HEK293 (cell line): ENCODE measurements around the gene EVA1B.
A peak's percentile ranks its signal among the peaks of the same experiment; 100 is the strongest.

Experiments
- CTCF ChIA-PET: fragments of 350-600 bp; formaldehyde crosslinking; extraction: SDS; loops from one replicate; lab custom pipeline; 2021; ENCODE audit warnings: antibody characterized with exemption; lab: Yijun Ruan, JAX
- POLR2A ChIA-PET: fragments of 300-600 bp; formaldehyde crosslinking; extraction: SDS; loops from one replicate; lab custom pipeline; 2020; ENCODE audit warnings: antibody characterized with exemption, inconsistent platforms; lab: Yijun Ruan, JAX
- H3K27ac ChIP-seq: fragments of 200-500 bp; sonication (Bioruptor generic); 2 replicates; pipeline ENCODE4 v1.5.1; 2014; ENCODE audit warnings: low read depth, low read length, control low read depth, inconsistent platforms; ENCODE audit errors: extremely low read depth
- H3K36me3 ChIP-seq, 2 experiments: fragments of 200-500 bp in 1 of 2; sonication (Bioruptor generic) in 1 of 2; 1 replicate in 1 of 2; 2 replicates in 1 of 2; pipeline ENCODE4 v1.5.1; 2014 to 2017; ENCODE audit warnings: inconsistent platforms in 2 of 2, low read length in 2 of 2; ENCODE audit not compliant: control insufficient read depth in 2 of 2, insufficient read depth in 1 of 2
- H3K4me1 ChIP-seq: fragments of 200-500 bp; sonication (Bioruptor generic); 2 replicates; pipeline ENCODE4 v1.5.1; 2014; ENCODE audit warnings: mild to moderate bottlenecking, low read length, inconsistent platforms; ENCODE audit not compliant: control insufficient read depth, insufficient read depth
- H3K4me3 ChIP-seq: 2 replicates; pipeline ENCODE4 v1.5.1; 2011; ENCODE audit warnings: low read depth, mild to moderate bottlenecking, control low read depth, low read length, moderate library complexity
- H3K9me3 ChIP-seq: fragments of 200-500 bp; sonication (Bioruptor generic); 2 replicates; pipeline ENCODE4 v1.5.1; 2014; ENCODE audit warnings: low read depth, low read length, inconsistent platforms; ENCODE audit not compliant: control insufficient read depth, insufficient read depth
- GLI4 ChIP-seq: fragments of 450-650 bp; formaldehyde crosslinking; IDR thresholded peaks from 2 replicates; pipeline ENCODE4 v1.5.1; 2016; ENCODE audit warnings: missing biosample characterization, missing genetic modification characterization
- HIC1 ChIP-seq: fragments of 450-650 bp; formaldehyde crosslinking; IDR thresholded peaks from 2 replicates; pipeline ENCODE4 v1.5.1; 2016; ENCODE audit warnings: missing biosample characterization, missing genetic modification characterization
- KLF9 ChIP-seq: fragments of 450-650 bp; formaldehyde crosslinking; IDR thresholded peaks from 2 replicates; pipeline ENCODE4 v1.5.1; 2016; ENCODE audit warnings: missing biosample characterization, missing genetic modification characterization, low read depth
- MYNN ChIP-seq: fragments of 450-650 bp; formaldehyde crosslinking; IDR thresholded peaks from 2 replicates; pipeline ENCODE4 v1.5.1; 2016; ENCODE audit warnings: missing biosample characterization, missing genetic modification characterization, borderline replicate concordance
- PATZ1 ChIP-seq: fragments of 450-650 bp; formaldehyde crosslinking; IDR thresholded peaks from 2 replicates; pipeline ENCODE4 v1.5.1; 2016; ENCODE audit warnings: missing biosample characterization, missing genetic modification characterization
- SCRT2 ChIP-seq: fragments of 450-650 bp; formaldehyde crosslinking; IDR thresholded peaks from 2 replicates; pipeline ENCODE4 v1.5.1; 2016; ENCODE audit warnings: missing biosample characterization, missing genetic modification characterization
- ZBTB44 ChIP-seq: fragments of 450-650 bp; IDR thresholded peaks from 2 replicates; pipeline ENCODE4 v1.5.1; 2018; ENCODE audit warnings: missing biosample characterization, mild to moderate bottlenecking, missing genetic modification characterization
- ZBTB8A ChIP-seq: fragments of 450-650 bp; formaldehyde crosslinking; IDR thresholded peaks from 2 replicates; pipeline ENCODE4 v1.5.1; 2016; ENCODE audit warnings: missing biosample characterization, missing genetic modification characterization
- ZNF112 ChIP-seq: fragments of 450-650 bp; formaldehyde crosslinking; IDR thresholded peaks from 2 replicates; pipeline ENCODE4 v1.5.0; 2017; ENCODE audit warnings: missing biosample characterization, missing genetic modification characterization
- ZNF184 ChIP-seq: fragments of 450-650 bp; IDR thresholded peaks from 2 replicates; pipeline ENCODE4 v1.5.1; 2018; ENCODE audit warnings: missing biosample characterization, mild to moderate bottlenecking, missing genetic modification characterization
- ZNF350 ChIP-seq: fragments of 450-650 bp; formaldehyde crosslinking; IDR thresholded peaks from 2 replicates; pipeline ENCODE4 v1.5.0; 2017; ENCODE audit warnings: missing biosample characterization, mild to moderate bottlenecking, missing genetic modification characterization
- ZNF354C ChIP-seq: fragments of 450-650 bp; formaldehyde crosslinking; IDR thresholded peaks from 2 replicates; pipeline ENCODE4 v1.5.1; 2016; ENCODE audit warnings: missing biosample characterization, missing genetic modification characterization, low read depth, borderline replicate concordance
- ZNF549 ChIP-seq: fragments of 450-650 bp; IDR thresholded peaks from 2 replicates; pipeline ENCODE4 v1.5.1; 2018; ENCODE audit warnings: missing biosample characterization, missing genetic modification characterization, mild to moderate bottlenecking, inconsistent platforms, moderate library complexity
- ZNF585B ChIP-seq: fragments of 450-650 bp; formaldehyde crosslinking; IDR thresholded peaks from 2 replicates; pipeline ENCODE4 v1.5.1; 2016; ENCODE audit warnings: missing biosample characterization, missing genetic modification characterization
- ZXDB ChIP-seq: fragments of 450-650 bp; formaldehyde crosslinking; IDR thresholded peaks from 2 replicates; pipeline ENCODE4 v1.5.1; 2016; ENCODE audit warnings: missing biosample characterization, missing genetic modification characterization
- TF ChIP-seq, protein P1 (sequence below): fragments of 450-650 bp; formaldehyde crosslinking; IDR thresholded peaks from 2 replicates; pipeline ENCODE4 v1.5.1; 2016; ENCODE audit warnings: missing biosample characterization, missing genetic modification characterization, borderline replicate concordance

Gene EVA1B

DNA sequence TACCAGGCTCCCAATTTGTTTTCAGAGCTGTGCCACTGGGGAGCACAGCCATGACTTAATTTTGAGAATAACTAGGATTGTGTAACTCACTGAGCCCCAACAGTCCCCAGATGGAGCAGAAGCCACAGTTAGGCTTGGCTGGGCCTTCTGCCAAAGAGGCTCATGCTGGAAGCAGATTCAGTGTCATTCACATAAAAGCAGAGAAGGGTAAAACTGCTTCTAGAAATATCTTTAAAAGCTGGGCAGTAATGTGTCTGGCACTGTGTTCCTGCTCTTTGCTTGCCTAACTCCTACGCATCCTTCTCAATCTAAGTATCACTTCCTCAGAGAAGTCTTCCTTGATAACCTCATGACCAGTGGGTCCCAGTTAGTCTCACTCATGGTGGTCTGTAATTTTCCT, 41.9 kb upstream of the EVA1B start:
- H3K9me3 ChIP-seq, result no peaks in the 10 kb centered on the region
- CTCF ChIA-PET, result no interaction called here
- POLR2A ChIA-PET, result interaction anchor here (0.7 kb wide), 1 partner anchor 20 kb away, joined by 4 read pairs; no protein-coding TSS in a partner anchor
- H3K4me1 ChIP-seq, result 0 out of 2 replicates have a peak, but pooled peaks cover 2% of the 10 kb centered on the region
- H3K4me3 ChIP-seq, result no peak overlapping the region
- no peak for TF ChIP-seq MYNN
- no peak overlapping the region for H3K27ac ChIP-seq
- H3K36me3 ChIP-seq, result peaks cover 0 to 40% of the 10 kb centered on the region in 2 experiments; a peak in 2 of 3 replicates

DNA sequence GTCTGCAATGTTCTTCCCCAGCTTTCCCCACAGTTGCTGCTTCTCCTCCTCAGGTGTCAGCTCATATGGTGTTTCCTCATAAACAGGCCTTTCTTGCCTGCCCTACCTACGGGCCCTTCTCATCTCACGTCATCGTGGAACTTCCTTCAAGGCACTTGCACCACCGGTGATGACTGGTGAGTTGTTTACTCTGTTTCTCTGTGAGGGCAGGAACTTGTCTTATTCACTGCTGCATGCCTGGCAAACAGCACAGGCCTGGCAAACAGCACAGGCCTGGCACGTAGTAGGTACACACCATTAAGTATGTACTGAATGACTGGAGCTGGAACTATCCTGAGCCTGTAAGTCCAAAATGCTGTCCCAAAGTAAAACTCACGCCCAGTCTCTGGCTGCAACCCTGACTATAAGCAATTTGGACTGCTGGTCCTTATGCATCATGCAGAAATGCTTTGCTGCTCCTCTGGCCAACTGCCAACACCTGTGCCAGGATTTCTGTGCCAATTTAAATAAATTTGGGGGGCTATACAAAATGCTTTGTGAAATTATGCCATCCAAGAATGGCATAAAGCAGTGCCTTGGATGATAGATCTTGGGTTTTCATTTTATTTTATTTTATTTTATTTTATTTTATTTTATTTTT, 36.6 kb upstream of the EVA1B start:
- ChIA-PET POLR2A (no interaction called here), CTCF (interaction anchor here (1.4 kb wide), 2 partner anchors 10 to 17 kb away, joined by 4 read pairs; no protein-coding TSS in a partner anchor)
- H3K9me3 ChIP-seq, result no peaks in the 10 kb centered on the region
- no peaks in the 10 kb centered on the region for H3K4me1 ChIP-seq
- H3K36me3 ChIP-seq, result peaks cover 0 to 70% of the 10 kb centered on the region in 2 experiments; a peak in 2 of 3 replicates
- no peak overlapping the region for H3K4me3 ChIP-seq
- TF ChIP-seq ZBTB44 (tag by site-specific recombination) (0 out of 2 replicates have a peak, but pooled peaks have one; percentile 36), GLI4 (tag by site-specific recombination) (no peak)
- H3K27ac ChIP-seq, result no peak overlapping the region

DNA sequence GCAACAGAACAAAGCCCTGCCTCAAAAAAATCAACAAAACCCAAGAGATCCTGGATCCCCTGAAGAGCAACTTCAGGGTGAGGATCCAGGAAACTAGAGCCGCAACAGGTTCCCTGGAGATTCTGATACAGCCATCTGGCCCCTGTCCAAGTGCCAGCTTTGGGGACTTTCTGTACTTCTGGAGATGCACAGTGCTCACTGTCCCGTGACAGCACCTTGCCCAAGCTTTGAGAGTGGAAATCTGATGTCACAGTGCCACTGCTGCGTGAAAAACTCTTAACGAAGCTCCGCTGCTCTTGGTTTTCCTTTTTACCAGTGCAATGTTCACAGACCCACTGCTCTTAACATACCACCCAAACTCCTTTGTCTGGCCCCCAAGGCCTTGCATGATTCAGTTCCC, 35.9 kb upstream of the EVA1B start:
- Histone ChIP-seq H3K4me3 (no peak overlapping the region), H3K36me3 (peaks cover 0 to 77% of the 10 kb centered on the region in 2 experiments; a peak in 2 of 3 replicates), H3K27ac (no peak overlapping the region), H3K9me3 (no peaks in the 10 kb centered on the region), H3K4me1 (no peaks in the 10 kb centered on the region)
- TF ChIP-seq SCRT2 (tag by site-specific recombination), result peak; percentile 59
- no peak for TF ChIP-seq ZNF585B (tag by site-specific recombination)
- no peak for TF ChIP-seq ZNF549 (tag by site-specific recombination)
- CTCF ChIA-PET, result interaction anchor here (1.4 kb wide), 1 partner anchor 10 kb away, joined by 4 read pairs; no protein-coding TSS in a partner anchor
- POLR2A ChIA-PET, result no interaction called here

DNA sequence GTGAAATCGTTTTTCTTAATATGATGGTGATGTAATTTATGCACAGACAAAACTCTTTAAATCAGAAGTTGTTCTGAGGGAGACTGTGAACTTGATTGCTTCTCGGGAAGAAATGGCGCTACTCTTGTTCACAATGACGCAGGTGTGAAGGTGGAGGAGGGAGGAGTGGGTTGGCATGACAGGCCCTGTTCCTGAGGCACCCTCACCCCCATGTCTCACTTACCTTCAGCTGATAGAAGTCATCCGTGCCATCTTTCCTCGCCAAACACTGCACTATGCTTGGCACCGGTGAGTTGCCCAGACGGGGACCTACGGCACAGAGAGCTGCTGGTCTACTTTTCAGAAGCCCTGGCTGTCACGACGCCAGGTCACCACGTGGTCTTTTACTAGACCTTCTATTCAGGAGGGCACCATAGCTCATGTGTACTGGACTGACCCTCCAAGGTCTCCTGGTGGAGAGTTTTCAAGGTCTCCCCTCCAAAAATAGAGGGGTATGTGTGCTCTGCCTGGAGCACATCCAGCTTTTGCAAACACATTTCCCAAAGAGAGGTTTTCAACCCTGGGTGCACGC, 35.2 kb upstream of the EVA1B start:
- POLR2A ChIA-PET, result no interaction called here
- CTCF ChIA-PET, result no interaction called here
- TF ChIP-seq ZBTB8A (tag by site-specific recombination), result no peak
- TF ChIP-seq KLF9, result no peak
- no peak for TF ChIP-seq ZXDB (tag by site-specific recombination)
- TF ChIP-seq, protein P1, sequence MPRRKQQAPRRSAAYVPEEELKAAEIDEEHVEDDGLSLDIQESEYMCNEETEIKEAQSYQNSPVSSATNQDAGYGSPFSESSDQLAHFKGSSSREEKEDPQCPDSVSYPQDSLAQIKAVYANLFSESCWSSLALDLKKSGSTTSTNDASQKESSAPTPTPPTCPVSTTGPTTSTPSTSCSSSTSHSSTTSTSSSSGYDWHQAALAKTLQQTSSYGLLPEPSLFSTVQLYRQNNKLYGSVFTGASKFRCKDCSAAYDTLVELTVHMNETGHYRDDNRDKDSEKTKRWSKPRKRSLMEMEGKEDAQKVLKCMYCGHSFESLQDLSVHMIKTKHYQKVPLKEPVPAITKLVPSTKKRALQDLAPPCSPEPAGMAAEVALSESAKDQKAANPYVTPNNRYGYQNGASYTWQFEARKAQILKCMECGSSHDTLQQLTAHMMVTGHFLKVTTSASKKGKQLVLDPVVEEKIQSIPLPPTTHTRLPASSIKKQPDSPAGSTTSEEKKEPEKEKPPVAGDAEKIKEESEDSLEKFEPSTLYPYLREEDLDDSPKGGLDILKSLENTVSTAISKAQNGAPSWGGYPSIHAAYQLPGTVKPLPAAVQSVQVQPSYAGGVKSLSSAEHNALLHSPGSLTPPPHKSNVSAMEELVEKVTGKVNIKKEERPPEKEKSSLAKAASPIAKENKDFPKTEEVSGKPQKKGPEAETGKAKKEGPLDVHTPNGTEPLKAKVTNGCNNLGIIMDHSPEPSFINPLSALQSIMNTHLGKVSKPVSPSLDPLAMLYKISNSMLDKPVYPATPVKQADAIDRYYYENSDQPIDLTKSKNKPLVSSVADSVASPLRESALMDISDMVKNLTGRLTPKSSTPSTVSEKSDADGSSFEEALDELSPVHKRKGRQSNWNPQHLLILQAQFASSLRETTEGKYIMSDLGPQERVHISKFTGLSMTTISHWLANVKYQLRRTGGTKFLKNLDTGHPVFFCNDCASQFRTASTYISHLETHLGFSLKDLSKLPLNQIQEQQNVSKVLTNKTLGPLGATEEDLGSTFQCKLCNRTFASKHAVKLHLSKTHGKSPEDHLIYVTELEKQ (tag by site-specific recombination), result no peak
- TF ChIP-seq ZNF112 (tag by site-specific recombination), result no peak
- no peak for TF ChIP-seq ZNF350 (tag by site-specific recombination)
- no peak for TF ChIP-seq PATZ1
- TF ChIP-seq ZNF354C, result no peak
- no peak for TF ChIP-seq HIC1 (tag by site-specific recombination)
- no peak for TF ChIP-seq ZNF184 (tag by site-specific recombination)

More for the DNA sequence above, 35.2 kb upstream of the EVA1B start:
- Histone ChIP-seq H3K4me1 (no peaks in the 10 kb centered on the region), H3K27ac (no peak overlapping the region), H3K9me3 (no peaks in the 10 kb centered on the region), H3K4me3 (no peak overlapping the region), H3K36me3 (peaks cover 0 to 84% of the 10 kb centered on the region in 2 experiments; a peak in 2 of 3 replicates)
